ENCODE results near the gene PDE10A.

Gene PDE10A

DNA sequence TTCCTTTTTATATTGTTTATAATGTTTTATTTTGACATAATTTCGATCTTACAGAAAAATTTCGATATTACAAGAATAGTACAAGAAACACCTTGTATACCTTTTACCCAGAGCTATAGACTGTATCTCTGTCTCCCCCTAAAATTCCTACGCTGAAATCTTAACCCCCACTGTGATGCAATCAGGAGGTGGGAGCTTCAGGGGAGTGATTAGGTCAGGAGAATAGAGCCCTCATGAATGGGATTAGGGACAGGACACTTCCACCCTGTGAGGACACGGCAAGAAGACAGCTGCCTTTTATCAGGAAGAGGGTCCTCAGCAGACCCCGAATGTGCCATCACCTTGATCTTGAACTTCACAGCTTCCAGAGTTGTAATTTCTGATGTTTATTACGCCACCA lies 204.9 kb downstream of the PDE10A start:
- TF ChIP-seq, protein P1, sequence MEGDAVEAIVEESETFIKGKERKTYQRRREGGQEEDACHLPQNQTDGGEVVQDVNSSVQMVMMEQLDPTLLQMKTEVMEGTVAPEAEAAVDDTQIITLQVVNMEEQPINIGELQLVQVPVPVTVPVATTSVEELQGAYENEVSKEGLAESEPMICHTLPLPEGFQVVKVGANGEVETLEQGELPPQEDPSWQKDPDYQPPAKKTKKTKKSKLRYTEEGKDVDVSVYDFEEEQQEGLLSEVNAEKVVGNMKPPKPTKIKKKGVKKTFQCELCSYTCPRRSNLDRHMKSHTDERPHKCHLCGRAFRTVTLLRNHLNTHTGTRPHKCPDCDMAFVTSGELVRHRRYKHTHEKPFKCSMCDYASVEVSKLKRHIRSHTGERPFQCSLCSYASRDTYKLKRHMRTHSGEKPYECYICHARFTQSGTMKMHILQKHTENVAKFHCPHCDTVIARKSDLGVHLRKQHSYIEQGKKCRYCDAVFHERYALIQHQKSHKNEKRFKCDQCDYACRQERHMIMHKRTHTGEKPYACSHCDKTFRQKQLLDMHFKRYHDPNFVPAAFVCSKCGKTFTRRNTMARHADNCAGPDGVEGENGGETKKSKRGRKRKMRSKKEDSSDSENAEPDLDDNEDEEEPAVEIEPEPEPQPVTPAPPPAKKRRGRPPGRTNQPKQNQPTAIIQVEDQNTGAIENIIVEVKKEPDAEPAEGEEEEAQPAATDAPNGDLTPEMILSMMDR (IDR thresholded peaks at IDR 0.05; ENCODE audit: insufficient read depth, missing control alignments) = no peak
- no peak for DNase-seq (ENCODE audit: insufficient read length, low spot score)
- no peak for FAIRE-seq

DNA sequence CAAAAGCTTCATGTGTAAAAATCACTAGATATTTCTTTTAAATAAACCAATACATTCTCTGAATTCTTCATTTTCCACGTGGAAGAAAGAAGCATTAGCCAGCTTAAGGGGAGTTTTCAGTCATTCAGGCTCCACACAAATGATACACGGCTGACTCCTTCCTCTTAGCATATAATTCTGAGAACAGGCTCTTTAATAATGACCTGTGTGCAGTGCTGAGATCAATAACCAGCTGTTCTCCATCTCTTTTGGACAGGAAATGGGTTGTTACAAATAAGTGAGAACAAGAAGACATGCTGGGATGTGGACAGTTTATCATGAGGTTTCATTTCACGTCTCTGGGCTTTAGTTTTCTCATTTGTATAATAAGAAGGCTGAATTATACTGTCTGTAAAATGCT lies 206.8 kb downstream of the PDE10A start:
- TF ChIP-seq, protein P1 (IDR thresholded peaks at IDR 0.05; ENCODE audit: insufficient read depth, missing control alignments) = no peak
- no peak for FAIRE-seq
- no peak for DNase-seq (ENCODE audit: insufficient read length, low spot score)

DNA sequence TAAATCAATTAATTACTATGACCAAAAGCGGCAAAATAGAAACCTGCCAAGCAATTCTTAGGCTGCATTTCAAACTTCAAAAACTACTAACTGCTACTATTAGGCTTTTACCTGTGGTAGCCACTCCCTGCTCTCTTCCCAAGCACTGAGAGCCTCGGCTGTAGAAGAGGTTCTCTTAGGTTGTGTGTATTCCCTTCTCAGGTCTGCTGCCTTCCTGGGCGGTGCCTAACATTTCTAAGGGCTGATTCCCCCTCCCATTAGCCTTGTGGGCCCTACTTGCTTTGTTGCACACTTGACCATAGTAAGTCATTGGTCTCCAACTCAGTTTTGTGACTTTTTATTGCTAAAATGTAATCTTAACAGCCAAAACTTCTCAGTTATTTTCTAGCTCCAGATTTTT lies 207.6 kb downstream of the PDE10A start:
- no peak for FAIRE-seq
- TF ChIP-seq, protein P1 (IDR thresholded peaks at IDR 0.05; ENCODE audit: insufficient read depth, missing control alignments) = no peak
- DNase-seq (ENCODE audit: insufficient read length, low spot score) = no peak

DNA sequence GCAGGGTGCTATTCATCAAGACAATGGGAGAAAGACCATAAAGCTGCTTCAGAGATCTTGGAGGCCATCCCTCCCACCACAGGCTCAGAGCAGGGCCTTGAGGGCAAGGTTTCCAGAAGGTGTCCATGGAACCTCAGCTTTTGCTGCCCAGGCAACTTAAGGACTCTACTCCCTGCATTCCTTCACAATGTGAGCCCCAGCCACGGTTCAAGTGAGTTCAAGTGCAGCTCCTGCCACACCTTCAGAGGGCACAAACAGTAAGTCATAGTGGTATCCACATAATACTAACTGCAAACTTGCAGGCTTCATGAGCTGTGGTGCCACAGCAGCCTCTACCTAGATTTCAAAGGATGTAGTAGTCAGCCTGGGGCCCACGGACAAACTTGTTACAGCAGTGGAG lies 209.6 kb downstream of the PDE10A start:
- FAIRE-seq (no peak), DNase-seq (ENCODE audit: insufficient read length, low spot score) (no peak)
- TF ChIP-seq, protein P1 (IDR thresholded peaks at IDR 0.05; ENCODE audit: insufficient read depth, missing control alignments) = no peak

DNA sequence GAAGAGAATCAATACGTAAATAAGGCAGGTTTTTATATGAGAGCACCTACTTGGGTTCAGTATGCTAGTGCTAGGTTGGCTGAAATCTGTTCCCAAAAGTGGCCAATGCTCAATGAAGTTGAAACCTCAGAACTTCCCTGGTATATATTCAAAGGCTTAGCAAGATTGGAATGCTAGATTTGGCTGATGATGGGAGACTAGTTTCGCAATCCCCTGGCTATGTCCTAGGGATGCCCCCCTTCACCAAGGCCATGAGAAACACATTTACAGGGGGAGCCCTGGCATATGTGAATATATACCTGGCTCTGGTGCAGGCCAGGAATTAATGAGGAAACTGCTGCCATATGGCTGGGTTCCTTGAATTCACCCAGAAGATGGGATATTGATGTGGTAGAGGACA lies 211.2 kb downstream of the PDE10A start:
- DNase-seq (ENCODE audit: insufficient read length, low spot score) = no peak
- TF ChIP-seq, protein P1 (IDR thresholded peaks at IDR 0.05; ENCODE audit: insufficient read depth, missing control alignments) = no peak
- FAIRE-seq = no peak

DNA sequence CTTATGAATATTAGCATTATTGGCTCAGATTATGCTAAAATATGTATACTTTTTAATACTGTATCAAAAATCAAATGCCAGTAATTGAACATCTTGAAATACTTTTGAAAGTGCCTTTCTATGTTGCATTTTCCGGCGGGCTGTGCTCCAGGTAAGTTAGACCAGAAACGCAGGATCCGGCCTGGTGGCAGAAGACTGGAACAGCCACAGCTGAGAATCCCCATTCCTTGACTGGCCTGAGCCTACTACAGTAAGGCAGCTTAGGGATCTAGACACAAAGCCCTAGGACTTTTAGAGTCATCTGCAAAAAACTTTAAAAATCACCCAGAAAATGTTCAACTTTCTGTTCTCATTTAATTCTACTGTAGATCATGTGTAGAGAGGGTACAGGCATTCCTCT lies 214.8 kb downstream of the PDE10A start:
- TF ChIP-seq, protein P1 (IDR thresholded peaks at IDR 0.05; ENCODE audit: insufficient read depth, missing control alignments) = no peak
- FAIRE-seq = no peak
- no peak for DNase-seq (ENCODE audit: insufficient read length, low spot score)

DNA sequence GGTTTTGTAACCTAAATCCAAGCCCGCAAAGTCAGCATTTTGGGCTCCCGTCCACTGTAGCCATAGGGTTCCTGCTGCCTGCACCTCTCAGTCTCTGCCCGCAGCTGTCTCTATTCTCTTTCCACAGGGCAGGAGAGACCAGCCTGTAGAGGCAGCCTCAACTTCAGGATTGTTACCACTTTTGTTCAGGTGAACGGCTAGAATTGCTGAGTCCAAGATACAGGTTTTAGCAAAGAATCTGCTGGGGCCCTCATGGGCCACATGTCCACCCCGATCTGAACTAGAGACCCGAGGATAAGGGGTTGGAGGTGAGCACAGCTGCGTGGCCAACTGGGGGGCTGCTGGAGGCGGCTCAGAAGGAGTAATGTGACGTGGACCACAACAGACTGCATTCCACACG lies 215.9 kb downstream of the PDE10A start:
- DNase-seq (ENCODE audit: insufficient read length, low spot score) (no peak), FAIRE-seq (no peak)
- TF ChIP-seq, protein P1 (IDR thresholded peaks at IDR 0.05; ENCODE audit: insufficient read depth, missing control alignments) = no peak
